ENCODE measurements around the gene BBS5.

- TF ChIP-seq EP300 (IDR thresholded peaks at IDR 0.05; ENCODE audit: borderline replicate concordance) (no peak), TEAD4 (IDR thresholded peaks at IDR 0.05) (no peak), CEBPB (IDR thresholded peaks at IDR 0.05) (no peak), RAD21 (IDR thresholded peaks at IDR 0.05; ENCODE audit: low read depth) (no peak), REST (IDR thresholded peaks at IDR 0.05; ENCODE audit: low read depth) (no peak), MAX (IDR thresholded peaks at IDR 0.05) (no peak), USF1 (IDR thresholded peaks at IDR 0.05) (no peak), YY1 (IDR thresholded peaks at IDR 0.05; ENCODE audit: low read depth) (no peak)
Measured at GRCh38 chr2:169472249-169472648, 7.0 kb upstream of the BBS5 start.

Data from Ishikawa (cell line).